Lower leg skin (tissue), 4 donors: ENCODE results near the gene ZFHX3. TPM values are rescaled to one million over a fixed set of nuclear protein-coding genes. Genes with fewer than 3 reads are reported as not detected.

ENCODE experiments used
- DNase-seq, 2 donors: peaks; one replicate each; pipeline ENCODE4 v3.0.0-alpha.2; 2019; ENCODE audit warnings: low spot score in 2 of 2
- H3K4me3 ChIP-seq: fragments of 200-600 bp; sonication (generic); 2 replicates; pipeline ENCODE4 v1.5.1; 2017; ENCODE audit warnings: mild to moderate bottlenecking, low read depth; ENCODE audit not compliant: poor library complexity, severe bottlenecking
- CTCF ChIP-seq, 3 donors: fragments of 450-650 bp; IDR thresholded peaks; one replicate each; pipeline ENCODE4 v1.5.1; 2016; ENCODE audit warnings: antibody characterized with exemption in 3 of 3, mild to moderate bottlenecking in 3 of 3, moderate library complexity in 2 of 3
- POLR2A ChIP-seq, 2 donors: fragments of 450-650 bp; IDR thresholded peaks; one replicate each; pipeline ENCODE4 v1.6.1; 2016 to 2017; ENCODE audit warnings: antibody characterized with exemption in 2 of 2, mild to moderate bottlenecking in 1 of 2, moderate library complexity in 1 of 2
- WGBS, 2 donors: methylation state at CpG; one replicate each; pipeline ENCODE4 v1.1.5; 2018; 5-methylcytosine and 5-hydroxymethylcytosine counted together
- intact Hi-C: fragments of 100-400 bp; cut with DNase I; formaldehyde crosslinking; loops from one replicate; pipeline ENCODE4 v1.15.0; 2023; ENCODE audit warnings: low total_unique reads
- total RNA-seq, 4 donors: library from RNA; depleted of rRNA; stranded (reverse); fragments of >200 nt; gene quantifications; one replicate each; pipeline ENCODE4 v1.1.0, GENCODE V29; 2016

The ZFHX3 gene
- total RNA-seq, 4 donors from 2014 or later = 3.4 to 14.9 (median 10.0) TPM

GRCh38 chr16:72797621-72798020 lies 250.3 kb downstream of the ZFHX3 start:
- no peak overlapping the region for H3K4me3 ChIP-seq
- intact Hi-C loops = no loop called here
- no peak for TF ChIP-seq POLR2A (IDR thresholded peaks at IDR 0.05)
- TF ChIP-seq CTCF (IDR thresholded peaks at IDR 0.05) = no peak
- DNase-seq = no peak
- WGBS, 2 donors = 90 to 94% methylated on average over 3 of the region's 3 CpGs

- no peak for DNase-seq
- intact Hi-C loops = no loop called here
- WGBS, 2 donors = 96 to 97% methylated on average over 18 of the region's 18 CpGs
- no peak for TF ChIP-seq CTCF (IDR thresholded peaks at IDR 0.05)
- TF ChIP-seq POLR2A (IDR thresholded peaks at IDR 0.05) = no peak
- H3K4me3 ChIP-seq = no peak overlapping the region
Observed at GRCh38 chr16:72796222-72796621, 251.7 kb downstream of the ZFHX3 start.

GRCh38 chr16:72794986-72795385 lies 252.9 kb downstream of the ZFHX3 start:
- TF ChIP-seq CTCF (IDR thresholded peaks at IDR 0.05) (no peak), POLR2A (IDR thresholded peaks at IDR 0.05) (no peak)
- DNase-seq = no peak
- intact Hi-C loops = no loop called here
- 94 to 96% methylated on average over 9 of the region's 9 CpGs for WGBS, 2 donors
- H3K4me3 ChIP-seq = no peak overlapping the region

- intact Hi-C loops = no loop called here
- no peak for DNase-seq
- no peak for TF ChIP-seq POLR2A (IDR thresholded peaks at IDR 0.05)
- no peak for TF ChIP-seq CTCF (IDR thresholded peaks at IDR 0.05)
- no peak overlapping the region for H3K4me3 ChIP-seq
- 88 to 95% methylated on average over 13 of the region's 13 CpGs for WGBS, 2 donors
Observed at GRCh38 chr16:72794319-72794718, 253.6 kb downstream of the ZFHX3 start.

GRCh38 chr16:72793716-72794115 lies 254.2 kb downstream of the ZFHX3 start:
- H3K4me3 ChIP-seq = no peak overlapping the region
- 97 to 98% methylated on average over 12 of the region's 12 CpGs for WGBS, 2 donors
- TF ChIP-seq CTCF (IDR thresholded peaks at IDR 0.05) (no peak), POLR2A (IDR thresholded peaks at IDR 0.05) (no peak)
- intact Hi-C loops = no loop called here
- no peak for DNase-seq

GRCh38 chr16:72793017-72793416 lies 254.9 kb downstream of the ZFHX3 start:
- DNase-seq = no peak
- WGBS, 2 donors = 95% methylated on average over 5 of the region's 5 CpGs
- no peak for TF ChIP-seq POLR2A (IDR thresholded peaks at IDR 0.05)
- no peak for TF ChIP-seq CTCF (IDR thresholded peaks at IDR 0.05)
- no peak overlapping the region for H3K4me3 ChIP-seq
- intact Hi-C loops = no loop called here
